Astrocyte of the spinal cord (primary cell): ENCODE data around the gene PLLP.

Source experiments
- DNase-seq: peaks from one replicate; pipeline ENCODE4 v3.0.0; 2011; ENCODE audit warnings: low read depth, low spot score
- H3K4me3 ChIP-seq: 2 replicates; pipeline ENCODE4 v1.5.1; 2011; ENCODE audit warnings: low read depth, mild to moderate bottlenecking, low read length, moderate library complexity
- CTCF ChIP-seq: IDR thresholded peaks from 2 replicates; pipeline ENCODE4 v1.5.1; 2012; ENCODE audit warnings: low read depth, mild to moderate bottlenecking, low read length, inconsistent platforms
- in situ Hi-C: cut with HindIII; loops from 2 replicates; pipeline ENCODE4 v1.10.0; 2017; ENCODE audit warnings: low sequenced_read_pairs

PLLP gene

GRCh38 chr16:57319646-57320045, 35.2 kb upstream of the PLLP start:
- no peak for DNase-seq
- in situ Hi-C loops: no loop called here

DNA sequence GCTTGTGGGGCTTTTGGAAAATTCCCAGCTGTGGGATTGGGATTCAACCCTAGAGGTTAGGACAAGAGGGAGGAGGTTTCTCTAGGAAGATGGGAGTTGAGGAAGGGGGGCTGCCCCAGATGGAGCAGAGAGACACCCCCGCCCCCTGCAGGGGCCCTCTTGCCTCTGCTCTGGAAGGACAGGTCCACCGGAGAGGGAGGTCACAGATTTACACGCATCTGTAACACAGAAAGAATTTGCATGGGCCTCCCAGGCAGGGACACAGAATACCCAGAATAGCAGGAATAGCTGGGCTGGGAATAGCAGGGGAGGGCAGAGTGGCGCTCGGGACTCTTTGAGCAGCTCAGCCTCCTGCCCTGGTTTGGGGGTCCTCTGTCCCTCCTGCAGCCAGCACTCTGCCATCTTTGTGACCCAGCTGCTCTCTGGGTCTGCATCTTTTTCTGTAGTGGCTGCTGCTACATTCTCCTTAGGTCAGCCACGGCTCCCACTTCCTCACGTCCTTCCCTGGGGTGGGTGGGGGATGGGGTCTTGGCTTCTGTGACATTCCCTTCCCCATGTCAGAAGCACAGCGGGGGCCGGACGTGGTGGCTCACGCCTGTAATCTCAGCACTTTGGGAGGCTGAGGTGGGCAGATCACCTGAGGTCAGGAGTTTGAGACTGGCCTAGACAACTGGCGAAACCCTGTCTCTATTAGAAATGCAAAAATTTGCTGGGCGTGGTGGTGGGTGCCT, 33.9 kb upstream of the PLLP start:
- in situ Hi-C loops: no loop called here
- TF ChIP-seq CTCF: no peak
- no peak overlapping the region for H3K4me3 ChIP-seq
- peak; percentile 21 for DNase-seq

More at GRCh38 chr16:57319646-57320045, 35.2 kb upstream of the PLLP start:
- H3K4me3 ChIP-seq: no peak overlapping the region
- no peak for TF ChIP-seq CTCF

DNA sequence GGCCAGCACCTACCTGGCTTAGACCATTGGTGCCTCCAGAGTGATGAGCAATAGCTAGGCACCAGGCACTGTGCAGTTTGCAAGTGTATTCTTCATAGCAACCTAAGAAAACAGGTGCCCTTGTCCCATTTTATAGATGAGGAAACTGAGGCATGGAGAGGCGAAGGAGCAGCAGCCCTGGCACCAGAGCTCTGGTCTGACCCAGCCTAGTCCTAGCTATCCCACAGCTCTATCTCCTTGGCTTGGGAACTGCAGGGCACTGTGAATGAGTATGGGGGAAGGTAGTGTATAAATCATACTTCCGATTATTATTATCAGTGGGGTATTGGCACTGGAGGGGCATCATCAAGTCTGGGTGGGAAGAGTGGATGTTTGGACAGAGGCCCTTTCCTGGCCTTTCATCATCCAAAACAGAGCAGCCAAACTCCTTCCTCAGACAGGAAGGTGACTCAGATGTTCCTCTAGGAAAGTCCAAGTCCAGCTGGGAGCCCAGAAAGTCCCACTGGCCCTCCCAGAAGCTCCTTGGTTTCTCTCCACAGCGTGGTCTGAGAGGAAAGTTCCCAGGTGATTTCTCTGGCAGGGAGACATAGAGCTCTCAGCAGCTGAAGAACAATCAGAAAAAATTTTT, 32.0 kb upstream of the PLLP start:
- no peak overlapping the region for H3K4me3 ChIP-seq
- in situ Hi-C loops: no loop called here
- no peak for TF ChIP-seq CTCF
- DNase-seq: peak; percentile 87

DNA sequence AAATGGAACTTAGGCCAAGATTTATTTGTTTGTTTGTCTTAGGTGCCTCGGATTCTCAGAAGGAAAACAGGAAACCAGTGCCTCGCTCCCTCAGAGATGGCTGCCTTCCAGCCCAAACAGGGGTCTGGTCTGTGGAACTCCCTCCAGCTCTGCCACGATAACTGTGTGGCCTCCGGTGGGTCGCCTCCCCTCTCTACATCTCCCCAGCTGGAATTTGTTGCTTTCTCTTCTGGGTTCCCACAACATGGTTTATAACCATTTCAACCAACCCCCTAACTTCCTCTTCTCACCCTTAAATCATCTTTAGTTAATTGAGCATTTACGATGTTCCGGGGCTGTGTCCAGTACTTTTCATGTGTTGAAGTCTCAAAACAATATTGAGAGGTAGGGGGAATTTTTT, 30.9 kb upstream of the PLLP start:
- in situ Hi-C loops: no loop called here
- DNase-seq: no peak
- H3K4me3 ChIP-seq: no peak overlapping the region
- TF ChIP-seq CTCF: no peak

DNA sequence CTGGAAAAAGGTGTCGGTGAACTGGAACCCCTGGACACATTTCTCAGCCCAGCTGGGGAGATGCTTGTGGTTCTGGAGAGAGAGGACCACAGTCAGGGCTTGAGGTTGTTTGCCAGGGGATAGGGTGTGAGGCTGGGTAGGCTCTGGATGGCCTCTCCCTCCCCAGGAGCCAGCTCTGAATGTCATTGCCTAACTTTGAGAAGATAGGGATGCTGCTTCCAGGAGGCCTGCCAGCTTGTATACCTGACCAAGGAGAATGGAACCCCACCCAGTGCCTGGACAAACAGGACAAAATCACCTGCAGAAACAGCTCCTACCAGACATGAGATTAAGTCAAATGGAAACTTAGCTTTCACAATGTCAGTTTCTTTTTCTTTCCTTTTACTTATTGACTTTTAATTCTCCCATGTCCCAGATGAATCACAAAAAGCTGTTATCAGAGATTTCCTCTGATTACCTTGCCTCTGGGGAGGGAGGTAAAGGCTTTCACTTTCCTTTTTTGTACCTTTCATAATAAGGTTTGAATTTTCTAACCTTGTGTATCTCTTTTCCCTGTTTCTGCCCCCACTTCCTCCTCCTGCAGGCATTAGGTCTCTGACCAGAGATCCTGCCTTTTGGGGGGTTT, 29.8 kb upstream of the PLLP start:
- in situ Hi-C loops: no loop called here
- no peak overlapping the region for H3K4me3 ChIP-seq
- DNase-seq: no peak
- no peak for TF ChIP-seq CTCF

DNA sequence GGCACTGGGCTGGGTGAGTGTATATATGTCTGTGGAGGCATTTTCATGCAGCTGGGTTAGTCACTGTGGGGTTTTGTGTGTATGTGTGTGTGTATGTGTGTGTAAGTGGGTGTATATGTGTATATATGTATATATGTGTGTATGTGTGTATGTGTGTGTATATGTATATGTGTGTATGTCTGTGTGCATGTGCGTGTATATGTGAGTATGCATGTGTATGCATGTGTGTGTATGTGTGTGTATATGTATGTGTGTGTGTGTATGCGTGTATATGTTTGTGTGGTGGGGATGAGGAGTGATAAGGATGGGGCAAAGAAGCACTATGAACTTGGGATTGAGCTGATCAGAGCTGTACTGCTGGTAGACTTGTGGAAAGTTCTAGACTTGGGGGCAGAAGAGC, 29.0 kb upstream of the PLLP start:
- no peak overlapping the region for H3K4me3 ChIP-seq
- in situ Hi-C loops: no loop called here
- no peak for TF ChIP-seq CTCF
- no peak for DNase-seq
